ENCODE data around the gene CKAP4.
A peak's percentile ranks its signal among the peaks of the same experiment; 100 is the strongest.

CKAP4 gene

GRCh38 chr12:106247674-106248311 lies at the start of gene CKAP4:
Gene CKAP4 (minus strand): TSS chr12:106248020. CDS start chr12:106247851, 169 bp downstream.
- Histone ChIP-seq H3K36me3 (ENCODE audit: control insufficient read depth in 2 of 2, insufficient read depth in 2 of 2, low read length in 2 of 2) (peaks cover 0 to 1% of the 10 kb centered on the region in 2 donors), H3K27ac (ENCODE audit: low read length) (peak within 1 kb of the TSS; percentile 93), H3K9ac (ENCODE audit: low read length in 2 of 2) (peak within 1 kb of the TSS; percentile 86 to 91), H3K4me1 (ENCODE audit: control insufficient read depth, insufficient read depth, low read length) (peaks cover 38% of the 10 kb centered on the region), H3K27me3 (ENCODE audit: control insufficient read depth in 1 of 2, insufficient read depth in 2 of 2, low read length in 2 of 2) (no peaks in the 10 kb centered on the region), H3K4me3 (ENCODE audit: low read length in 2 of 2) (peak within 1 kb of the TSS; percentile 68 to 83), H3K9me3 (ENCODE audit: control insufficient read depth in 2 of 2, low read length in 2 of 2) (no peaks in the 10 kb centered on the region)

GRCh38 chr12:106297075-106297474 lies 49.3 kb upstream of the CKAP4 start:
- no peaks in the 10 kb centered on the region for H3K27me3 ChIP-seq (ENCODE audit: control insufficient read depth in 1 of 2, insufficient read depth in 2 of 2, low read length in 2 of 2)
- H3K9ac ChIP-seq (ENCODE audit: low read length in 2 of 2) = no peak overlapping the region
- peaks cover 15% of the 10 kb centered on the region for H3K4me1 ChIP-seq (ENCODE audit: control insufficient read depth, insufficient read depth, low read length)
- H3K9me3 ChIP-seq (ENCODE audit: control insufficient read depth in 2 of 2, low read length in 2 of 2) = no peaks in the 10 kb centered on the region
- H3K27ac ChIP-seq (ENCODE audit: low read length) = no peak overlapping the region
- H3K4me3 ChIP-seq (ENCODE audit: low read length in 2 of 2) = no peak overlapping the region
- H3K36me3 ChIP-seq (ENCODE audit: control insufficient read depth in 2 of 2, insufficient read depth in 2 of 2, low read length in 2 of 2) = no peaks in the 10 kb centered on the region

GRCh38 chr12:106296179-106296877 lies 48.5 kb upstream of the CKAP4 start:
- Histone ChIP-seq H3K27ac (ENCODE audit: low read length) (no peak overlapping the region), H3K9ac (ENCODE audit: low read length in 2 of 2) (no peak overlapping the region), H3K36me3 (ENCODE audit: control insufficient read depth in 2 of 2, insufficient read depth in 2 of 2, low read length in 2 of 2) (no peaks in the 10 kb centered on the region), H3K4me1 (ENCODE audit: control insufficient read depth, insufficient read depth, low read length) (peaks cover 7% of the 10 kb centered on the region), H3K27me3 (ENCODE audit: control insufficient read depth in 1 of 2, insufficient read depth in 2 of 2, low read length in 2 of 2) (no peaks in the 10 kb centered on the region), H3K4me3 (ENCODE audit: low read length in 2 of 2) (no peak overlapping the region), H3K9me3 (ENCODE audit: control insufficient read depth in 2 of 2, low read length in 2 of 2) (no peaks in the 10 kb centered on the region)

- Histone ChIP-seq H3K4me3 (ENCODE audit: low read length in 2 of 2) (no peak overlapping the region), H3K9ac (ENCODE audit: low read length in 2 of 2) (no peak overlapping the region), H3K27ac (ENCODE audit: low read length) (no peak overlapping the region), H3K4me1 (ENCODE audit: control insufficient read depth, insufficient read depth, low read length) (no peaks in the 10 kb centered on the region), H3K36me3 (ENCODE audit: control insufficient read depth in 2 of 2, insufficient read depth in 2 of 2, low read length in 2 of 2) (no peaks in the 10 kb centered on the region), H3K27me3 (ENCODE audit: control insufficient read depth in 1 of 2, insufficient read depth in 2 of 2, low read length in 2 of 2) (no peaks in the 10 kb centered on the region), H3K9me3 (ENCODE audit: control insufficient read depth in 2 of 2, low read length in 2 of 2) (no peaks in the 10 kb centered on the region)
These were observed 44.5 kb upstream of the CKAP4 start for GRCh38 chr12:106292339-106292738.

GRCh38 chr12:106291342-106291741 lies 43.5 kb upstream of the CKAP4 start:
- H3K4me1 ChIP-seq (ENCODE audit: control insufficient read depth, insufficient read depth, low read length) = no peaks in the 10 kb centered on the region
- H3K36me3 ChIP-seq (ENCODE audit: control insufficient read depth in 2 of 2, insufficient read depth in 2 of 2, low read length in 2 of 2) = no peaks in the 10 kb centered on the region
- no peak overlapping the region for H3K27ac ChIP-seq (ENCODE audit: low read length)
- H3K9me3 ChIP-seq (ENCODE audit: control insufficient read depth in 2 of 2, low read length in 2 of 2) = no peaks in the 10 kb centered on the region
- no peak overlapping the region for H3K4me3 ChIP-seq (ENCODE audit: low read length in 2 of 2)
- H3K27me3 ChIP-seq (ENCODE audit: control insufficient read depth in 1 of 2, insufficient read depth in 2 of 2, low read length in 2 of 2) = no peaks in the 10 kb centered on the region
- no peak overlapping the region for H3K9ac ChIP-seq (ENCODE audit: low read length in 2 of 2)

GRCh38 chr12:106290666-106291065 lies 42.8 kb upstream of the CKAP4 start:
- no peak overlapping the region for H3K27ac ChIP-seq (ENCODE audit: low read length)

GRCh38 chr12:106289196-106289681 lies 41.4 kb upstream of the CKAP4 start:
- H3K27me3 ChIP-seq (ENCODE audit: control insufficient read depth in 1 of 2, insufficient read depth in 2 of 2, low read length in 2 of 2) = peaks cover 0 to 4% of the 10 kb centered on the region in 2 donors
- no peak overlapping the region for H3K4me3 ChIP-seq (ENCODE audit: low read length in 2 of 2)
- H3K4me1 ChIP-seq (ENCODE audit: control insufficient read depth, insufficient read depth, low read length) = no peaks in the 10 kb centered on the region
- H3K9ac ChIP-seq (ENCODE audit: low read length in 2 of 2) = no peak overlapping the region
- no peaks in the 10 kb centered on the region for H3K9me3 ChIP-seq (ENCODE audit: control insufficient read depth in 2 of 2, low read length in 2 of 2)
- H3K27ac ChIP-seq (ENCODE audit: low read length) = no peak overlapping the region
- no peaks in the 10 kb centered on the region for H3K36me3 ChIP-seq (ENCODE audit: control insufficient read depth in 2 of 2, insufficient read depth in 2 of 2, low read length in 2 of 2)

More at GRCh38 chr12:106290666-106291065, 42.8 kb upstream of the CKAP4 start:
- no peak overlapping the region for H3K4me3 ChIP-seq (ENCODE audit: low read length in 2 of 2)
- H3K36me3 ChIP-seq (ENCODE audit: control insufficient read depth in 2 of 2, insufficient read depth in 2 of 2, low read length in 2 of 2) = no peaks in the 10 kb centered on the region
- no peaks in the 10 kb centered on the region for H3K9me3 ChIP-seq (ENCODE audit: control insufficient read depth in 2 of 2, low read length in 2 of 2)
- H3K9ac ChIP-seq (ENCODE audit: low read length in 2 of 2) = no peak overlapping the region
- peaks cover 0 to 1% of the 10 kb centered on the region in 2 donors for H3K27me3 ChIP-seq (ENCODE audit: control insufficient read depth in 1 of 2, insufficient read depth in 2 of 2, low read length in 2 of 2)
- H3K4me1 ChIP-seq (ENCODE audit: control insufficient read depth, insufficient read depth, low read length) = no peaks in the 10 kb centered on the region

GRCh38 chr12:106288494-106289195 lies 40.8 kb upstream of the CKAP4 start:
- no peak overlapping the region for H3K9ac ChIP-seq (ENCODE audit: low read length in 2 of 2)
- no peaks in the 10 kb centered on the region for H3K36me3 ChIP-seq (ENCODE audit: control insufficient read depth in 2 of 2, insufficient read depth in 2 of 2, low read length in 2 of 2)
- no peak overlapping the region for H3K27ac ChIP-seq (ENCODE audit: low read length)
- H3K4me3 ChIP-seq (ENCODE audit: low read length in 2 of 2) = no peak overlapping the region
- no peaks in the 10 kb centered on the region for H3K9me3 ChIP-seq (ENCODE audit: control insufficient read depth in 2 of 2, low read length in 2 of 2)
- peaks cover 0 to 4% of the 10 kb centered on the region in 2 donors for H3K27me3 ChIP-seq (ENCODE audit: control insufficient read depth in 1 of 2, insufficient read depth in 2 of 2, low read length in 2 of 2)
- no peaks in the 10 kb centered on the region for H3K4me1 ChIP-seq (ENCODE audit: control insufficient read depth, insufficient read depth, low read length)

GRCh38 chr12:106288101-106288493 lies 40.3 kb upstream of the CKAP4 start:
- Histone ChIP-seq H3K9me3 (ENCODE audit: control insufficient read depth in 2 of 2, low read length in 2 of 2) (no peaks in the 10 kb centered on the region), H3K36me3 (ENCODE audit: control insufficient read depth in 2 of 2, insufficient read depth in 2 of 2, low read length in 2 of 2) (no peaks in the 10 kb centered on the region), H3K9ac (ENCODE audit: low read length in 2 of 2) (no peak overlapping the region), H3K27ac (ENCODE audit: low read length) (no peak overlapping the region), H3K4me1 (ENCODE audit: control insufficient read depth, insufficient read depth, low read length) (no peaks in the 10 kb centered on the region), H3K27me3 (ENCODE audit: control insufficient read depth in 1 of 2, insufficient read depth in 2 of 2, low read length in 2 of 2) (peaks cover 0 to 4% of the 10 kb centered on the region in 2 donors), H3K4me3 (ENCODE audit: low read length in 2 of 2) (no peak overlapping the region)

- H3K9ac ChIP-seq (ENCODE audit: low read length in 2 of 2) = no peak overlapping the region
- H3K27ac ChIP-seq (ENCODE audit: low read length) = no peak overlapping the region
- H3K4me1 ChIP-seq (ENCODE audit: control insufficient read depth, insufficient read depth, low read length) = no peaks in the 10 kb centered on the region
- H3K4me3 ChIP-seq (ENCODE audit: low read length in 2 of 2) = no peak overlapping the region
- H3K27me3 ChIP-seq (ENCODE audit: control insufficient read depth in 1 of 2, insufficient read depth in 2 of 2, low read length in 2 of 2) = peaks cover 0 to 4% of the 10 kb centered on the region in 2 donors
- H3K9me3 ChIP-seq (ENCODE audit: control insufficient read depth in 2 of 2, low read length in 2 of 2) = no peaks in the 10 kb centered on the region
- no peaks in the 10 kb centered on the region for H3K36me3 ChIP-seq (ENCODE audit: control insufficient read depth in 2 of 2, insufficient read depth in 2 of 2, low read length in 2 of 2)
These were observed 39.5 kb upstream of the CKAP4 start for GRCh38 chr12:106287364-106287763.

Measured in stomach smooth muscle (tissue), 2 donors.